GM18508 (cell line): ENCODE results near the gene DNTT.

Experiments used
- ATAC-seq: cut with Tn5 transposase; IDR thresholded peaks from one replicate; pipeline ENCODE4 v1.9.1; 2021; ENCODE audit warnings: moderate number of reproducible peaks; ENCODE audit not compliant: insufficient read depth, unreplicated experiment

Gene DNTT

DNA sequence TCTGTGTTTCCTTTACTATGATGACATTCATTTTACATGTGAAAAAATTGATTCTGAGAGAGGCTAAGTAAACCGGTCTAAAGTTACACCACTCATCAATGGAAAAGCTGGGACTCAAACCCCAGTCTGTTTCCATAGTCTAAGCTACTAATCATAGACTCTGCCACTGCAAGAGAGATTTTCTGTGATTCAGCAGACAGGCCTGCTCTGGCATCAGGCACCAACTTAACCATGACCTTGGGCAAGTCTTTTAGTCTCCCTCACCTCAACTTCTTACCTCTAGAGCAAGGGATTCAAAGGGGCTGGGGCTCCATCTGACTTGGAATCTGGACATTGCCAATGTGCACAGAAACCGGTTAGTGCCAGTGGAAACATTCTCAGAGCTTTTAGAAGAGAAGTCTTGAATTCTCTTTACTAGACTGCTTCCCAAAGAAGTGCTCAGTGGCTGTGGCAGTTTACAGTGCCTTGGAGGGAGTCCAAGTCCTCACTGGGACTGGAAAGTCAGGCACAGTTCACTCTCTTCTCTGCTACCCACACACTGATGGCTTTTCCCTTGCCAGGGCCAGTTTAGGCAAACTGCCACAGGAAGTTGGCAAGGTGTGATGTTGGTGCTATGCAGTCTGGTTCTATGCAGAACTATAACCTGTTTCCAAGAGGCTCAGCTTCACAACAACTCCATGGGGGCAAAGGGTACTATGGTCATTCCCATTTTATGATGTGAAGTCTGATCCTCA lies 28.4 kb upstream of the DNTT start:
- ATAC-seq: no peak

DNA sequence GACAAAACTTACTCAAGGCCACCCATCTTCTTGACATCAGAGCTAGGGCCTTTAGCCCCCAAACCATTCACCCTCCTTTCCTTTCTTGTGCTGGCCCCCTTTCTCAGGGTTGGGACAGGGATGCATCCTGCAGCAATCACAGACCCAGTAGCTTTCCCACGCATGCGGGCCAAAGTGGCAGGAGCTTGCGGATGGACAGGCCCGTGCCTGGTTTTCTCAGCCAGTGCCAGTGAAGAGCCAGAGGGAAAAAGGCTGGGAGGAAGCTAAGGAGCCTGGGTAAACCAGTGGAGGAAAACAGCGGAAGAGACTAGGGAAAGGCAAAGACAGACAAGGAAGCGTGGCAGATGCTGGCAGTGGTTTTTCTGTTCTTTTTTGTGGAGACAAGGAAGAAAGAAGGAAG lies 27.8 kb upstream of the DNTT start:
- no peak for ATAC-seq

DNA sequence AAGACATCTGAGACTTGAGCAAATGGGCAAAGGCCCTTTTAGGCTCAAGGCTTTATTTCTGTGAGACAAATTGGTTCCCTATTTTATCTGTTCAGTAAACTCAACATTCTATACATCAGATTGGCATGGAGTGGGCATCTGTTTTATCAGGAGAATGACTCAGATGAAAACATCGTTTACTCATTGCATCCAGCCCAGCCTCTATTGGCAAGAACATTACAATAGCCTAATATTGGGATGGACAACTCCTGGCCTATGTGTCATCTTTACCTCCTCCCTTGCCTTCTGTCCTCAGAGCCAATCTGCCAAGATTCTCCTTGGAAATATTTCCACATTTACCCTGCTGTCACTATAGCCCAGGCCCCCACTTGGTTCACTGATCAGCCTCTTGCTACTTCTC lies 27.4 kb upstream of the DNTT start:
- ATAC-seq: no peak

DNA sequence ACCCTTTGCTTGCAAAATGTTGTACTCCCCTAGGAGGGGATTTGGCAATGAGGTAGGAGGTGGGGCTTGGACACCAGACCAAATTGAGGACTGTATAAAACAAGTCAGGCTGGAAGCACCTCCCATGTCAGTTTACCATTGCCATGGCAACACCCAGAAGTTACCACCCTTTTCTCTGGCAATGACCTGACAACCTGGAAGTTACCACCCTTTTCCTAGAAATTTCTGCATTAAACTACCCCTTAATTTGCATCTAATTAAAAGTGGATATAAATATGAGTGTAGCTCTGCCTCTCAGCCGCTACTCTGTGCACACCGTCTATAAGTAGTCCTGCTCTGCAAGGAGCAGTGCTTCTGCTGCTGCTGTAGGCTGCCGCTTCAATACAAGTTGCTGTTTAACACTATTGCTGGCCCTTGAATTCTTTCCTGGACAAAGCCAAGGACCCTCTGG lies 25.0 kb upstream of the DNTT start:
- ATAC-seq: no peak

DNA sequence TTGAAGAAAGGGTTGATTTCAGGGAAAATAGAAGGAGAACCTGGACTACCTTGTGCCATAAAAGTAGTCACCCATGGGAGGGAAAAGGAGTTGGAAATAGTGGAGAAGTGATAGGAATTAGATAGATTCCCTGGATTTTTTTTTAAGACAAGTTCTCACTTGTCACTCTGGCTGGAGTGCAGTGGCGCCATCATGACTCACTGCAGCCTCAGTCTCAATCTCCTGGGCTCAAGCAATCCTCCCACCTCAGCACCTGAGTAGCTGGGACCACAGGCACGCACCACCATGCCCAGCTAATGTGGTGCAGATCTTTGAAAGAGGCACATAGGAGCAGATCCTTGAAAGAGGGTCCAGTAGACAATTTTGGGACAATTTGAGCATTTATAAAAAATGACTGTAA lies 23.4 kb upstream of the DNTT start:
- no peak for ATAC-seq

DNA sequence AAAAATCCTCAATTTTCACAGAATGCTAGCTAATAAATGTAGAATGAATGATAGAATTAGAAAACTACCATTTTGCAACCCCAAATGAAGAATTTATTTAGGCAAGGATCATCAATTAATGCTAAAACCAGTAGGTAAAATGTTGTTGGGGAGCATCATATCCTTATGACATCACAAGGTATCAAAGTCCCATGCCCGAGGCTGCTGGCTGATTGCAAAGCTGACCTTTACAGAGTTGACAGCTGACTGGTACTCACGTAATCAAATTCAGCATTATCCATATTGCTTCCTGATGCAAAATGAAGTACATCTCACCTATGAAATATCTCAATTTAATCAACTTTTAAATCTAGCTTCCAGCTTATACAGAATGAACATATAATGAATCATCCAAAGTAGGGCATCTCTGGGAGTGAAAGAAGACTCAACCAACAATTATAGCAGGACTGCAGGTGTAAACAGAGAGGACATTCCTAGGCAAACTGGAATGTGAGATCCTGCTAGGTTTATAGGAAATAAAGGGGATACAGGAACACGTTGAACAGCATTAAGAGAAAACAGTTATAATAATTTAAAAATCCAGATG lies 22.7 kb upstream of the DNTT start:
- no peak for ATAC-seq

DNA sequence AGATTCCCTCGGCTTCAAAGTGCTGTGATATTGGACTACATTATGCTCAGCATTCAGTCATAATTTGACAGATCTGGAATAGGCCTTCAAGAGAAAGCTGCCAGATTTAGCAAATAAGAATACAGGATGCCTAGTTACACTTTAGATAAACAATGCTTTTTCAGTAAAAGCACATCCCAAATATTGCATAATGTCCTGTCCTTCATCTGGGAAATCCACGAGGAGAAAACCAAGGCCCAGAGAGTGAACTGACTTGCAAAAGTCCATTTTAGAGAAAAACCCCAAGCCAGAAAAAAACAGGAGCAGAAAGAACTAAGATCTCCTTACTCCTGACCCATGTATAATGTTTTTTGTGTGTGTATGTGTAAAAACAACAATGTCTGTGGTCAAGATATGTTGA lies 20.9 kb upstream of the DNTT start:
- no peak for ATAC-seq

DNA sequence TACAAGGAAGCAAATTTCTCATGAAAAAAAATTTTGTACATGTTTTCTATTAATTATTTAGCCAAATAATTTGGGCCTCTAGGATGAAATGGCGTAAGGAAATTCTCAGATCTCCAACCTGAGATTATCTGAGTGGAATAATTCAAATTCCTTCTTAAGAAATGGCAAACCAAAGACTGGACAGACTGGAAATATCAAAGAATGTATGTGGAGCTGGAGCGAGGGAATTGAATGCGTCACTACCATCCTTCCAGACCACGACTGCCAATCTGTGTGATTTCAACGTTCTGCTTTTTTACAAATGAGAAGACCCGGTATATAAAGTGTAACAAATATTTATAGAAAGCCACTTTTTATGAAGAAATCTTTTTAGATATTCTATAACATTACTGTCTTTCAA lies 20.5 kb upstream of the DNTT start:
- ATAC-seq: no peak

DNA sequence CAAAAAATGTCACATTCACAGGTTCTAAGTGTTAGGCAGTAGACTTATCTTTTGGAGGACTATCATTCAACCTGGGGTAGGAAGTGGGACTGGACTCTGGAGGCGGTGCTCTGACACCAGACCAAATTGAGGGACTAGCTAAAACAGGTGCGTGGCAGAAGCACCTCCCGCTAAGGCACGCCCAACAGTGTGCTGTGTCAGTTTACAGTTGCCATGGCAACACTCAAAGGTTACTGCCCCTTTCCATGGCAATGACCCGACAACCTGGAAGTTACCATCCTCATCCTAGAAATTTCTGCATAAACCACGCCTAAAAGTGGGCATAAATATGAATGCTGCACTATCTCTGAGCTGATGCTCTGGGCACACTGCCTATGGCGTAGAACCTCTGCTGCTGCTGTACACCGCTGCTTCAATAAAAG lies 18.9 kb upstream of the DNTT start:
- ATAC-seq: no peak

DNA sequence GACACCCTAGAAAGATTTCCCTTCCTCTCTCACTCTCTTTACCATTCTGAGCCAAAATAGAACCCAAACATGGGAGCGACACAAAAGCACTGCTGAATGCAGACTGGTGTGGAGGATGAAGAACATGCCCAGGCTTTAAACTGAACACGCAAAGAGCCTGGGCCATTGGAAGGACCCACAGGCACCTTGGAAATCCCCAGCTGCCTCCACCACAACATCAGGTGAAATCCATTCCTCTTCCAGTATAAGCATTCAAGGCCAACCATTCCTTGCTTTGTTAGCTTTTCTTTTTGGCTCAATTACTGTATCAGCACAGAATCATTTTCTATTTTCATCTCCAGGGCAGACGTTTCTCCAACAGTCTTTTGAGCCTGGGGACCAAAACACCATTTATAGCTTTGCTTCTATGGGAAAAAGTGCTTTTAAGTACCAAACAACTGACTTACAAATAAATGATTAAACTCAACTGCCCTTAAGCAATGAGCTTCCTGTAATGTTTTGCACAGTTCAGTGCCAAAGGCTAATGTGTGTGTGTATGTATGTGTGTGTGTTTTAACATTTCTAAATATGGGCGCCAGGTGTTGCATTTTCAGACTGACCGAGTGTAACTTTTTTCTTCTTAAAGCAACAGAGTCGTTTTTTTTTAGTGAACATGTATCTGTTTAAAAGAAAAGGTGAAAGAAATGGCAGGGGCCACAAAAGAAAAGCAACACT lies 16.7 kb upstream of the DNTT start:
- no peak for ATAC-seq

DNA sequence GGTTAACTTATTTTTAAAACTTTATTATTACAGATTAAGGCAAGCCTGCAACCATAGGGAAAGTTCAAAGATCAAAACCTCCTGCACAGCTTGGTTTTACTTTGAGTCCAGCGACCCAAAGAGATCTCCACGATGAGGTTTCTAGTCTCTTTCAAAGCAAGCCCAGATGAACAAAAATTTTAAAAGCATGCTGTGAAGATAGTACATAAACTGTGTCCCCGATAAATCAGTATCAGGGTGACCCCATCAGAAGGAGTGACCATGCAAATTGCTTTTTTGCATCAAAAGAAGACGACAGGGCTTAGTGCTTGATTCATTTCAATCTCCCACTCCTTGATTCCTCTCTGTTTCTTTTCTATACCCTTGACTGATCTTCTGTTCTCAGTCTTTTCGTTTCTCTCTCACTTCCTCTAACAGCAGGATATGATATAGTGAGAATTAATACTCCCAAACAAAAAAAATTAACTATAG lies 16.0 kb upstream of the DNTT start:
- peak; percentile 53 for ATAC-seq

DNA sequence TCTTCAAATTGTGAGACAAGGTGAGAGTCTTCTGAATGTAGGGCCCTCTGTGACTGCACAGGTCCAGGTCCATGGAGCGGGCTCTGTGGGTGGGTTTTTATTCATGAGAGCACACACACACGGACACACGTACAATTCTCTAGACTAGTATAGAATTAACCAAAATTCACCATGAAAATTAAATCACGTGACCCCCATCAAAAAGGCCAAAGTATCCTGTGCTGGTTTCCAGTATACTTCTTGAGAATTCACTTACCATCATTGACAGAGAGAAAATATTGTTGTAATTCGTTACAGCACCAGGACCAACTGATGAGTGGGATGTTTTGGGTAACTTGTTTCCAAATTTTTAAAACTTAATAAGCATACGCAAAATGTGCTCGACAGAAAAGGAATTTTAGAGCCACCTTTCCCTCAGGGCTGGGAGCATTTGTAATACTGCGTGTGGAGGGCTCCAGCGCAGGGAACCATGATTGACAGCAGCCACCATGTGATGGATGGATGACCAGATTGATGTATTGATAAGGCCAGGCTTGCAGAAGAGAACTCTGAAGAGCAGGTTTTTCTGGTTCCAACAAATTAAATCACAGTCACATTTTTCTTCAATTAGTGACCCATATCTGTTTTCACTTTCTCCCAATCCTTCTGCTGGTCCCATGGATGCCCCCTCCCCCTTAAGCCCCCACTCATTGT lies 14.9 kb upstream of the DNTT start:
- ATAC-seq: no peak

DNA sequence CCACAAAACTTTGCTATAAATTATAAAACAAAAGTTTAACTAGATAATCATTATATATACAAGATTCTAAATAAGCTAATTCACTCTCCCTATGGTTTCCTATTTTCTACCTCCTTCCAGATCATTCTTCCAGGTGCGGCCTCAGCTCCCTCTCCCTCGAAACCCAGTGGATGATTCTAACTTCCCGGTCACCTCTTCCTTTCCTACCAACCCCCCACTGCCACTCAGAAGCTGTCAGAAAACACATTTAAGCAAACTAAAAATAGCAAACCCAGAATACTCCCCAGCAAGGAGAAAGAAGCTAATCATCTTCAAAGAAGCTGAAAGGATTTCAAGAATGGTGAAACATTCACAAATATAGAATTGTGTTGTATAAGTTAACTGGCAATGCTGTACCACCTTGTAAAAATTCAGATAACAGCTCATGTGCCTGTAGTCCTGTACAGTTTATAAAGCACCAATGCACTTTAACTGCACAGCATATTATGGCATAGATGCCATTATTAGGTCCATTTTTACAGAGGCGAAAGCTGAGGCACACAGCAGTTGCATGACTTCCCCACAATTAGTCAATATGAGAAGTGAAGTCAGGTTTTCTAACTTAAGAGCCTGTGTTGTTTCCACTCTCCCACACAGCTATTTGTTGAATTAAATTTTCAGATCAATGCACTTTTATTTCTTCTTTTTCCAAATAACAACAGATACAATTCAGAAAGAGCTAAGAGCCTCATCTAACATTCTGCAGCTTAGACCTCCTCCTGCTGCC lies 13.7 kb upstream of the DNTT start:
- ATAC-seq: no peak

DNA sequence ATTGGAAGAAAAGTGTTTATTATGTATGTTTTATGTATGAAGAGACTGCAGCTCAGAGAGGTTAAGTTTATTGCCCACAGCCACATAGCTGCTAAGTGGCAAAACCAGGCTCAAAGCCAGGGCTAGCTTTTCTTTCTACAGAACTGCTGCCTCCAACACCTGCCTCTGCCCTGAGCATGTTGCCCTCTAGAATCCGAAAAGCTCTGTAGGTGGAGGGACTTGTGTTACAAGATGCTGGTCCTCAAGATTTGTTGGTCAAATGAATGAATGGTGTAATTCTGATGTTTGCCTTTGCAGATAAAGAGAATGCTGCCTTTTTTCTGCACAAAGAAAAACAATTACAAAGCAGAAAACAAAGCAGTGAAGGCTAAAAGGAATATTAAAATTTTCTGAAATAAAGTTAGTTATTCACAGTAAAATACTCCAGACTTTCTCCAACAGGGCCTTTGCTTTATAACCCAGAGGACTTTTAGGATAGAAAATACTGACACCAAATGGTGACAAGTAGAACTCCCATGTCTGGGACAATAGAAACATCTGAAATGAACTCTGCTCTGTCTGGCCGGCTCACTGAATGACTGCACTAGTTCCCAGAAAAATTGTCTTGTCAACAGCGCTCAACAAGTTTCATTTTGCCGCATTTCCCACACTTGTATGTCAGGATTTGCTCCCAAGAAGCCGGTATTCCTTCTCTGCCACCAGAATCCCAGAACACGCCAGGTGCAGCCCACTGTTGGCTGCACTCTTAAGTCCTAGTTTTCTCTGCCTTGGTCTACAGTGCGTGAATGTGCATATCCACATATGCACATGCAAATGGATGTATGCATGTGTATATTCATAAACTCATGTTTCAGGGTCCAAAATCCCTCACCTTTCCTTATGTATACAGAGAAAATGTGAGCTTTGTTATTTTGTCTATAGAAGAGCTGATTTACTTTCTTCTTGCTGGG lies 11.0 kb upstream of the DNTT start:
- no peak for ATAC-seq

DNA sequence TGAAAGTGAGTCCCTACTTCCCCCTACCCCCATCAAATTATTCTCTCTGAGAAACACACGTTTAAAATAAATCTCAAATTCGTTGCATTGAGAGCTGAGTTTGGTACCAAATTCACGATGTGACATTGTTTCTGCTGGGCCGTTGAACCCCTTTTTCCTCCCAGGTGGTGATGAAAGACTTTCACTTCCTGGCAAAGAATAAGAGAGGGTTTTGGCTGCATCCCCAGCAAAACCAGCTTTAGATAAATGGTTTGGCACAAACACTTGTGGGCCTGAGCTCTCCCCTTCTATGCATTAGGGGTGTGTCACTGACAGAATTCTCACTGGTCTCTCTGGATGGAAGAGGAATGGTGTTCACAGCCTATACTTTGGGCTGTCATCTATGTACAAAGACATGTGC lies 8.8 kb upstream of the DNTT start:
- ATAC-seq: no peak

DNA sequence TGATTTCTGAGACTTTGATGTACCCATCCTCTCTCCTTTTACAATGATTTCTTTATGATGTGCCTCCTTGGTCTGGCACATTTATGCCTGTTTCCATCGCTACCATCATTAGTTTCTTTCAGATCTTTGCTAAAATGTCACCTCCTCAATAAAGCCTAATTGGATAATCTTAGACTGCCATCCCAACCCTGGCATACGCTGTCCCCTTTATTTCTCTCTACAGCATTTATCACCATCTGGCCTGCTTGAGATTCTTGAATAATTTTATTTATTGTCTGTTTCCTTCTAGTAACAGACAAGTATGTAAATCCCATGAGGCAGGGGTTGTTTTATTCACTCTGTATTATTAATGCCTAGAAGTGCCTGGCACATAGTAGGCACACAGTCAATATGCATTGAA lies 6.7 kb upstream of the DNTT start:
- no peak for ATAC-seq

DNA sequence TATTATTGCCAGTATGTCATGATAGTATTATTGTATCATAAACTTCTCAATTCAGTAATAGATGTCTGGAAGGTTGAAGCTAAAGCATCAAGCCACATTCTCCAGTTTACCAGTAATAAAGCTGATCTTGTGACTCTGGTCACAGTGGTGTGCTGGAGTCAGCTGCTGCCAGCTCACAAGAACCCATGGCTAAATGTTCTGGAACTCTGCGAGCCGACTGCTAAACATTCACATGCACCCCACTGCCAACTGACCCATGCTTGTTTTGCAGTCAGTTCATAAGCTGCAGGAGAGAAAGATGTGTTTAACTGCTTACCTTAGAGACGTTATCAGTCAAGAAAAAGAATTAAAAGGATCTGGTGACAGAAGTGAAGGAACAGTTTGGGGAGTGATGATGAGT lies 5.9 kb upstream of the DNTT start:
- no peak for ATAC-seq

DNA sequence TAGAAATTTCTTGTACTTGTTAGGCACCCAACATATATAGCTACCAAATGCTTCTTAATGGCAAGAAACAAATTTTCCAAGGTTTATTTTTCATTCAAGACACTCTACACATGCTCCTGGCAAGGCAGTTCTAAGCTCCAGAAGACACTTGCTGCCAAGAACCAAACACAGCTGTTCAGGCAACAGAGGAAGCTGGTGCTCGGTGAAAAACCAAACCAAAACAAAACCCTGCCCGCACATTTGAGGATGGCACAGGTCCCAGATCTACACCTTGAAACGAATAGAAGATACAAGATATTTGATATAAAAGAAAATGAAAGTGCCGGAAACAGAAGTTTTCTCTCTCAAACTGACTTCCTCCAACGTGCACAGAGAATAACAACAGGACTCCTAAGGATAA lies 4.9 kb upstream of the DNTT start:
- no peak for ATAC-seq

DNA sequence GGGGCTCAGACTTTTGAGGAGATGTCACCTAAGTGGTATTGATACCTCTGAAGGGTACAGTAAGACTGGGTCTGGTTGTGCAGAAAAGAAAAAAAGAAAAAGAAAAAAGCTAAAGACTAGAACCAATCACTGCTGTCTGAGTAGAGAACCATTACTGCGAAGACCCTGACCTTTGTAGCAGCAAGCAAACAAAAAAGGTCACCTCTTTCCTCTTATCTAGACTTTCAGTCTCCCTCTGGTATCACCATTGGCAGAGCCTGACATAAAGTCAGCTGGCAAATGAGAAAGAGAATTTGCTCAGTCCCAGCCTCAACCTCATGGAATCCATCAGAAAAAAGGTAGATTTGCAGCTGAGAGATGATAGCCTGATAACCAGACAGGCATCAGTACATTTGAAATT lies 2.6 kb upstream of the DNTT start:
- no peak for ATAC-seq
